IPS-15b (cell line): Measurements from ENCODE around the gene CEACAM8.
"Not testable (repeated sequence)": the region's sequence is repeated elsewhere in the genome, so short reads cannot be mapped to it uniquely, and the experiment has no call there.

Experiments
- H3K27me3 ChIP-seq: one replicate; pipeline ENCODE4 v1.6.1; 2013; ENCODE audit warnings: low read length; ENCODE audit not compliant: control insufficient read depth, insufficient read depth
- H3K36me3 ChIP-seq: one replicate; pipeline ENCODE4 v1.6.1; 2013; ENCODE audit warnings: low read length; ENCODE audit not compliant: control insufficient read depth, insufficient read depth
- H3K4me1 ChIP-seq: one replicate; pipeline ENCODE4 v1.6.1; 2013; ENCODE audit warnings: mild to moderate bottlenecking, low read length; ENCODE audit not compliant: control insufficient read depth, insufficient read depth
- H3K4me3 ChIP-seq: one replicate; pipeline ENCODE4 v1.5.1; 2013; ENCODE audit warnings: low read depth, low read length
- H3K9ac ChIP-seq: one replicate; pipeline ENCODE4 v1.6.1; 2013; ENCODE audit warnings: low read depth, mild to moderate bottlenecking, low read length
- H3K9me3 ChIP-seq: one replicate; pipeline ENCODE4 v1.6.1; 2013; ENCODE audit warnings: mild to moderate bottlenecking, low read length; ENCODE audit not compliant: control insufficient read depth, insufficient read depth

CEACAM8 gene

DNA sequence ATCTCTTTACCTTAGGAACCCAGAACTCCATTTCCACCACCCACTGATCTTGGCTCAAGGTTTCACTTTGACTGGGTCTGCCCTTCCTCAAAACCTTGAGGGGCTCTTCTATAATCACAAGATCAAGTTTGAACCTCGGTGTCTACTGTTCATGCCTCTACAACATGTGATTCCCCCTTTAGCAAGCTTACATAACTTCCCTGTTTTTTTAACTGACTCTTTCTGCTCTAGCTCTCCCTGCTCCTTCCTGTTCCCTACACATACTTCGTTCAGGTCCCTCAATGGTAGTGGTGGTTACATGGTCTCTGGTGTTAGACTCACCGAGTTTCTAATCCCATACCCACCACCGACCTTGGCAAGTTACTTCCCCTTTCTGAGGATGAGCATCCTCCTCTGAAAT, 26.7 kb downstream of the CEACAM8 start:
- H3K9ac ChIP-seq: no peak overlapping the region

DNA sequence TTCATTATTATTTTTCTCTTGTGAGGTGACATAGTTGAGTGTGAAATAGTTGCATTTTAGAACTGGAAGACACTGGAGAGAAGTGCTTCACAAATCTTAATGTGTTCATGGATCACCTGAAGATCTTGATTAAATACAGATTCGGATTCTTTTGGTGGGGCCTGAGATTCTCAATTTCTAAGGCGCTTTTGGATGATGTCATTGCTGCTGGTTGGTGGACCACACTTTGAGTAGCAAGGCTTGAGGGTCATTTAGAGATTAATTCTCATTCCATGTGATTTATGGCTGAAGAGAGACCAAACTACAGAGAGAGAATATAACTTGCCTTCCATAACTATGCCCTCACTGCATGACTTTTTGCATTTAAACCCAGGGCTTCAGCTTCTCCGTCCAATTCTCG, 27.2 kb downstream of the CEACAM8 start:
- no peaks in the 10 kb centered on the region for H3K27me3 ChIP-seq
- H3K4me3 ChIP-seq: no peak overlapping the region
- H3K9ac ChIP-seq: no peak overlapping the region
- no peaks in the 10 kb centered on the region for H3K9me3 ChIP-seq
- H3K4me1 ChIP-seq: no peaks in the 10 kb centered on the region
- H3K36me3 ChIP-seq: no peaks in the 10 kb centered on the region

More for the DNA sequence above, 26.7 kb downstream of the CEACAM8 start:
- no peak overlapping the region for H3K4me3 ChIP-seq
- no peaks in the 10 kb centered on the region for H3K27me3 ChIP-seq
- H3K36me3 ChIP-seq: no peaks in the 10 kb centered on the region
- H3K9me3 ChIP-seq: no peaks in the 10 kb centered on the region
- H3K4me1 ChIP-seq: no peaks in the 10 kb centered on the region

DNA sequence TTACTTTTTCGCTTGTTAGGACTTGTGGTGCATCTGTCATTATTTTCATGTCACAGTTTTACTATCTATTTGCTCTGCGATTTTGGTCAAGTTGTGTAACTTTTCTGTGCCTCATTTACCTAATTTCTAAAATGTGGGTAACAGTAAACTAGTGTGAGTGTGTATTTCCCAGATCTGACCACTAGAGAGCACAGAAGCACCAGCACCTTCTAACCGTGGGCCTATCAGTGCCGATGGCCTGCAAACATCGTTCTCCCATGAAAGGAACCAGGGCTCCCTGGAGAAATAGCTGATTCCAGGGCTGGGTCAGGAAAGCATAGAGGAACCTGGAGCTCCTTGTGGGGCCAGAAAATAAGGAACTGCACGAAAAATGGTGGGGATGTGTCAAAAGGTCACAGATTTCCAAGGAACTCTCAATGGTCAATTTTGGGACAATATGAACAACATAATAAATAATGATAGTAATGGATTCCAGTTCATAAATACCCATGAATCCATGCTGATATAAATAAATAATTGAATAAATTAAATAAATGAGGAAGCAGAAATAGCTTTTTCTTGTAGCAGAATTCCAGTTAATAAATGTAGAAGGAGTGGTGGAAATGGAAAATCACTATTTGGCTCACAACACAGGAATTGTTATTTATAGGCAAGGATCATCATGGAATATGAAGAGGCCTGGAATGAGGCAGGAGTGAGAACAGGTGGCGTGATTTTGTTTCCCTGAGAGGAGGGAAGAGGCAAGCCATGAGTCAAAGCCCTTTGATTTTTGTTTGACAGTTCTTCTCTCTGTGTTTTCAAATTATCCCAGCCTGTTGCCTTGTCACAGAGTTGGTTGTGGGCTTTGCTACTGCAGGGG, 31.1 kb downstream of the CEACAM8 start:
- Histone ChIP-seq H3K4me3 (no peak overlapping the region), H3K4me1 (peaks cover 8% of the 10 kb centered on the region), H3K27me3 (no peaks in the 10 kb centered on the region), H3K9ac (no peak overlapping the region), H3K9me3 (no peaks in the 10 kb centered on the region), H3K36me3 (no peaks in the 10 kb centered on the region)

DNA sequence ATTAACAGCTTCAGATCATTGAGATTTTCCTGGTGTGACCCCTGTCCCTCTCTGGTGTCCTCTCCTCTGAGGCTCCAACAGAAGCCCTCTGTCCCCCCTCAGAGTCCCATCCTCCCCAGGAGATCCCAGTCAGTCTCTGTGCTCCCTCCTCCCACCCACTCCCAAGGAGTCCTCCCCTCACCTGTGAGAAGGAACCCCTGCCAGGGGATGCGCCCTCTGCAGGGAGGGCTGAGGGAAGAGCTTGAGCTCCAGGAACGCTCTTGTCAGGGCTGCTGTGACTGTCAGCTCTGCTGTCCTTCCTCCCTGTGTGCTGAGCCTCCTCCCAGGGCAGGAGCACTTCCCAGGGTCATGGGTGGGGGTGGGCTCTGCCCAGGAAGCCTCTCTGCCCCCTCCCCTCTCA, 33.2 kb downstream of the CEACAM8 start:
- Histone ChIP-seq H3K4me1 (peaks cover 16% of the 10 kb centered on the region), H3K27me3 (no peaks in the 10 kb centered on the region)

DNA sequence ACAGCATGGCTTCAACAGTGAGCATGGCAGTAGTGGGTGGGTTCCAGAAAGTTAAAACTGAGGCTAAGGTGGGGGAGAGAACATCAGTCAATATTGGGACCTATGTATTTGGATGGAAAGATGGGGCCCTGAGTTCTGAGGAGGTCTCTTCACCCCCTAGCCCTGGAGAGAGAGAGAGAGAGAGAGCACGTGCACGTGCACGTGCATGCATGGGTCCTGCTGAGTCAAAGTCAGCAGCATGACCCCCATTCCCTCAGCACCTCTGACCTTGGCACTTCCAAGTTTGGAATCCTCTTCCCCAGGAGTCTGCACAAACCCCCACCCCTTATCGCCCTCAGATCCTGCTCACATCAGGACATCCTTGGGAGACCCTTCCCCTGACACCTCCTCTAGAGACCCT, 34.0 kb downstream of the CEACAM8 start:
- Histone ChIP-seq H3K4me1 (peaks cover 16% of the 10 kb centered on the region), H3K9ac (no peak overlapping the region), H3K27me3 (no peaks in the 10 kb centered on the region), H3K9me3 (no peaks in the 10 kb centered on the region), H3K4me3 (no peak overlapping the region), H3K36me3 (no peaks in the 10 kb centered on the region)

More for the DNA sequence above, 33.2 kb downstream of the CEACAM8 start:
- no peak overlapping the region for H3K9ac ChIP-seq
- H3K4me3 ChIP-seq: no peak overlapping the region
- no peaks in the 10 kb centered on the region for H3K36me3 ChIP-seq
- no peaks in the 10 kb centered on the region for H3K9me3 ChIP-seq

DNA sequence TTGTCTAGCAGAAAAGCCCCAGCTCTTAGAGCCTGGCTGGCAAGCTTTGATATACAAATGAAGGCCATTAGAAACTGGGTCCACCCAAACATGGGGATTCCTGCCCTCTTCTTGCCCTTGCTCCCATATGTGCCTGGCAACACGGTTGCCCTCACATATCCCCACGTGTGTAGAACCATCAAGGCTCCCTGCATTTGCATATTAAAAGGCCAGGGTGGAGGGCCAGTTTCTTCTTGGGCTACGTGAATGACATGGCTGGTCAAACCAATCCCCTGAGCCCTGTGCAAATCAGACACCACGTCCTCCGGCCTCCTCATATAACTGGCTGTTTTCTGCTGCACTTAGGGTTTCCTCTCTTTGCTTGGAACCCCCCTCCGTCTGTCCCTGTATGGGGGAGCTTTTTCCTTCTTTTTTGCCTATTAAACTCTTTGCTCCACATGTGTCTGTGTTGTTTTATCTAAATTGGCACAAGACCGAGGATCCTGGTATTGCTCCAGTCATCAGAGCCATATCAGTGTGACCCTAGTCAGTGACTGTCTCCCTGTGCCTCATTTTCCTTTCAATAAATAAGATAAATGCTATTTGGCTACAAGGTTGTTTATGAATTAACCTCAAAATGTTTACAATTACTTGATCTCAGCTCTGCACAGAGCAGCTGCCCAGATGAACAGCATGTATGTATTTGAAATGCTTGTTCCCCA, 36.1 kb downstream of the CEACAM8 start:
- H3K27me3 ChIP-seq: no peaks in the 10 kb centered on the region

DNA sequence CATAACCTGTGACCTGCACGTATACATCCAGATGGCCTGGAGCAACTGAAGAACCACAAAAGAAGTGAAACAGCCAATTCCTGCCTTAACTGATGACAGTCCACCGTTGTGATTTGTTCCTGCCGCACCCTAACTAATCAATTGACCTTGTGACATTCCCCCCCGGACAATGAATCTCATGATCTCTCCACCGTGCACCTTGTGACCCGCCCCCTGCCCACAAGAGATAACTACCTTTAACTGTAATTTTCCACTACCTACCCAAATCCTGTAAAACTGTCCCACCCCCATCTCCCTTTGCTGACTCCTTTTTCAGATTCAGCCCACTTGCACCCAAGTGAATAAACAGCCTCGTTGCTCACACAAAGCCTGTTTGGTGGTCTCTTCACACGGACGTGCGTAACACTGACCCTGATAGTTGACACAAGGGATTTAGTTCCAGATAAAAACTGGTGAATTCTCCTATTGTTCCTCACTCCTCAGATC, 37.3 kb downstream of the CEACAM8 start:
- not testable (repeated sequence) for H3K9ac ChIP-seq, H3K4me3 ChIP-seq, H3K27me3 ChIP-seq, H3K9me3 ChIP-seq, H3K36me3 ChIP-seq
- peaks cover 22% of the 10 kb centered on the region for H3K4me1 ChIP-seq

More for the DNA sequence above, 36.1 kb downstream of the CEACAM8 start:
- Histone ChIP-seq H3K9me3 (no peaks in the 10 kb centered on the region), H3K9ac (no peak overlapping the region), H3K4me3 (no peak overlapping the region), H3K36me3 (no peaks in the 10 kb centered on the region), H3K4me1 (peaks cover 22% of the 10 kb centered on the region)

DNA sequence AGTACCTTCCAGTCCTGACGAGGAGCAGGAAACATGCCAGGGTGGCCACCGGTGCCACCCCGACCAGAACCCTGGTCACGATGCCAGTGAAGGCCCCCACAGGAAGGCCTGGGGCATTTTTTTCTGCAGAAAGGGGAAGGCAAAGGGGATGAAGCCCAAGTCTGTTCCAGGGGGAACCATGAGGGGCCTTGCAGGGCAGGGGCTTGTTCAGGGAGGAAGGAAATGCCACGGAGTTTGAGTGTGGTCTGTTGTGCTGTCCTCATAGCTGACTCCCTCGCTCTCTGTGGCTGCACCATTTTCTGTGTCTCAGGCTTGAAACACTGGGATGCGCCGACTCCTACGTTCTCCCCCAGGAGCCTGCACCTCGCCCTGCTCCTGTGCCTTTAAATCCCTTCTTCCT, 38.9 kb downstream of the CEACAM8 start:
- H3K4me1 ChIP-seq: peaks cover 22% of the 10 kb centered on the region
- H3K9me3 ChIP-seq: no peaks in the 10 kb centered on the region
- no peaks in the 10 kb centered on the region for H3K27me3 ChIP-seq
- no peak overlapping the region for H3K9ac ChIP-seq
- no peaks in the 10 kb centered on the region for H3K36me3 ChIP-seq
- H3K4me3 ChIP-seq: no peak overlapping the region

DNA sequence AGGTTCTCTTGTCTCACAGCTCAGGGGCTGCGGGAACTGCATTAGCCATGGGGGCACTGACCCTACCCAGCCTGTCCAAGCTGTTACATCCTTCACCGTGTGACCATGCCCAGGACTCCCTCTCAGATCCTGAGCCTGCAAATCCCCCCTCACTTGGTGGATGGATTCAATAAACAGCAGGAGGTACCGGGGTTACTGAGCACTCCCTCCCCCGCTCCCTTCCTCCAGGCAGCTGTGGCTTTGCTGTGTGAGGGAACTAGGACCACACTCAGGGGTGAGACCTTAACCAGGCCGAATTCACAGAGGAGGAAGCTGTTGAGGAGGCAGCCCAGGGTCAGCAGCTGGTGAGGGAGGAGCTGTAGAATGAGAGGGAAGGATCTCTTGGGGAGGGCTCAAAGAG, 39.4 kb downstream of the CEACAM8 start:
- H3K27me3 ChIP-seq: no peaks in the 10 kb centered on the region
- H3K9me3 ChIP-seq: no peaks in the 10 kb centered on the region
- H3K36me3 ChIP-seq: no peaks in the 10 kb centered on the region
- H3K4me1 ChIP-seq: peaks cover 22% of the 10 kb centered on the region
- H3K4me3 ChIP-seq: no peak overlapping the region
- no peak overlapping the region for H3K9ac ChIP-seq

DNA sequence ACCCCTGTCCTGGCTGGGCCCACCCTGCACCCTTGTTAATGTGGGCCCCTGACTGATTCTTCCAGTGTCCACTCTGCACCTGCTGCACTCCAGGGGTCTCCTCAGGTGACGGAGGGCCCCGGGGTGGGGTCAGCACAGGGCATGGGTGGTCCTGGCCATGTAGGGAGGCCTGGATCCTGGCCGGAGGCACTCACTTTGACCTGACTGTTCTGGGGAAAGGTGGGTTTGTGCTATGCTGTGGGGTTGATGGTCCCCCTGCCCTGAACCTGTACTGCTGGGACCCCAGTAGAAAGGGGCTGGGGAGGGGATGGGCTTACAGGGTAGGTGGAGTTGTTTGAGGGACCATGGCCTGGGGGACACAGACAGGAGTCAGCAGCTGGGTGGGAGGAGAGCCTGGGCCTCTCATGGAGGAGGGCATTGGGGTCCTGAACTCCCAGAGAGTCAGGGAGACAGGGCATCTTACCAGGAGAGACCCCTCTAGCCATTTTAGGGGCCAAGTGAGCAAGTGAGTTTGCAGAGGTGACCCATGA, 40.6 kb downstream of the CEACAM8 start:
- Histone ChIP-seq H3K9ac (no peak overlapping the region), H3K4me3 (no peak overlapping the region), H3K4me1 (peaks cover 18% of the 10 kb centered on the region), H3K36me3 (no peaks in the 10 kb centered on the region), H3K9me3 (no peaks in the 10 kb centered on the region), H3K27me3 (no peaks in the 10 kb centered on the region)

DNA sequence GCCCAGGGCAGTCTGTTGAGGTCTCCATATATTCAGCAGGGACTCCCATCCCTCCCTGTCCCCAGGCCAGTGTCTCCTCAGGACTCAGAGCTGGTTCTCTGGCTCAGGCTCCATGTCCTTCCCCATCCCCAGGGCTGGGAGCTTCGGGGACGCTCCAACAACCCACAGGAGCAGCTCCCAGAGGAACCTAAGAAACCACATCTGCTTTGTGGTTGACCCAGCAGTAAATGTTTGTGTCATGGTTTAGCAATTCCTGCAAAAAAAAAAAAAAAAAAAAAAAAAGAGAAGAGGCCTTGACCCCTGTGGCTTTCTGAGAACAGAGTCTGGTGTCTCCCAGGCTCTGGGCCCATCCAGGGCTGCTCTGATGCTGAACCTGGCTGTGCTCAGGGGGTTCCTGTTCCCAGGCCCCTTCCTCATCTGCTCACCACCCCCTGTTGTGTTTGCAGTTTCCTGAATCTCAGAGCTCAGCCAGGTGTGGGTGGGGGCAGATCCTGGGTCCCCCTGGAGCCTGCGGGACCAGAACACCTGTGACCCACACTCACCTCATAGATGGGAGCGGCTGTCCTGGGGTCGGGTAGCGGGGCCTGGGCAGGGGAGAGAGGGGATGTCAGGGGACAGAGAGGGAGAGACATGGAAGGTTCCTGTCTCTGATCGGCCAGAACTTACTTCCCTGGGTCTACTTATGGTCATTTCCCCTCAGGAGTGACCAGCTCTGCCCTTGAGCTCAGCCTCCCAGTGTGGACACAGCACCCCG, 41.3 kb downstream of the CEACAM8 start:
- peaks cover 13% of the 10 kb centered on the region for H3K4me1 ChIP-seq

More for the DNA sequence above, 41.3 kb downstream of the CEACAM8 start:
- H3K4me3 ChIP-seq: no peak overlapping the region
- H3K9me3 ChIP-seq: no peaks in the 10 kb centered on the region
- no peaks in the 10 kb centered on the region for H3K27me3 ChIP-seq
- H3K9ac ChIP-seq: no peak overlapping the region
- no peaks in the 10 kb centered on the region for H3K36me3 ChIP-seq
